Measurements from ENCODE around the gene NHS. TPM values are rescaled to one million over a fixed set of nuclear protein-coding genes. Genes with fewer than 3 reads are reported as not detected.

The NHS gene
- total RNA-seq, 1 donor from 2014 or later, result 6.6 TPM

DNA sequence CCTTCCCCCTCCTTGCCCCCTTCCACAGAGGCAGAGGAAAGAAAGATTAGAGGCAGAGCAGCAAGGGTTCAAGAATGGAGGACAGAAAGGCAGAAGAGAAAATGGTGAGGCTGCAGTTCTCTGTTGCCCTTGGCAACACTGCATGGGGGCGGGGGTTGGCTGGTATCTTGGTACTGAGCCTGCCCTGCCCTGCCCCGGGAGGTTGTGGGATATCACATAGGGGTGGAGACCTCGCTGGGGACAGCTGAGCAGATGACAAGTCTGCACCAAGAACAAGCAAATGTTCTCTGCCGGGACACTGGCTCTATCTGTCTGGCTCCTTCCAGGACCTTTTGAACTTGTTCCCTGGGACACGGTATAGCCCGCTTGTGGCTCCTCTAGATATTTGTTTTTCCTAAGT is 39.8 kb downstream of the NHS start:
- H3K4me3 ChIP-seq (ENCODE audit: insufficient read depth, low read depth, low read length), result peak overlapping the region; percentile 23

GRCh38 chrX:17415242-17415810 is 40.3 kb downstream of the NHS start:
- H3K9me3 Mint-ChIP-seq (ENCODE audit: unreplicated experiment), result no peaks in the 10 kb centered on the region
- Histone ChIP-seq H3K9me3 (ENCODE audit: insufficient read depth, low read depth, low read length) (no peaks in the 10 kb centered on the region), H3K4me3 (ENCODE audit: insufficient read depth, low read depth, low read length) (peak overlapping the region; percentile 23), H4K20me1 (ENCODE audit: insufficient read depth, low read length) (no peaks in the 10 kb centered on the region), H3K79me2 (ENCODE audit: insufficient read depth, low read length) (peaks cover 36% of the 10 kb centered on the region), H3K4me1 (ENCODE audit: insufficient read depth, low read length) (peaks cover 54% of the 10 kb centered on the region), H3K9ac (ENCODE audit: low read length) (peak overlapping the region; percentile 61), H3K36me3 (ENCODE audit: insufficient read depth, low read length) (no peaks in the 10 kb centered on the region), H3K4me2 (ENCODE audit: low read length) (peak overlapping the region; percentile 80), H3K27ac (ENCODE audit: low read depth, low read length) (peak overlapping the region; percentile 75), H3K27me3 (ENCODE audit: insufficient read depth, low read length) (no peaks in the 10 kb centered on the region), H2AFZ (ENCODE audit: low read depth, low read length) (no peak overlapping the region)
- peak overlapping the region; percentile 66 for H3K27ac Mint-ChIP-seq (ENCODE audit: unreplicated experiment)
- DNase-seq (ENCODE audit: low read depth) (peak; percentile 73), FAIRE-seq (peak; percentile 80)
- no peaks in the 10 kb centered on the region for H3K36me3 Mint-ChIP-seq (ENCODE audit: low read depth, unreplicated experiment)
- no peak overlapping the region for H3K4me3 Mint-ChIP-seq (ENCODE audit: unreplicated experiment)
- TF ChIP-seq EZH2 (IDR thresholded peaks at IDR 0.05; ENCODE audit: insufficient read depth, low read length) (no peak), CTCF (IDR thresholded peaks at IDR 0.05; ENCODE audit: insufficient read depth, low read depth, low read length) (no peak)
- H3K27me3 Mint-ChIP-seq (ENCODE audit: low read depth, unreplicated experiment), result no peaks in the 10 kb centered on the region
- H3K4me1 Mint-ChIP-seq (ENCODE audit: low read depth, unreplicated experiment), result peaks cover 45% of the 10 kb centered on the region

More for the DNA sequence above, 39.8 kb downstream of the NHS start:
- DNase-seq (ENCODE audit: low read depth) (no peak), FAIRE-seq (peak; percentile 74)
- Mint-ChIP-seq H3K36me3 (ENCODE audit: low read depth, unreplicated experiment) (no peaks in the 10 kb centered on the region), H3K9me3 (ENCODE audit: unreplicated experiment) (no peaks in the 10 kb centered on the region), H3K4me3 (ENCODE audit: unreplicated experiment) (peak overlapping the region; percentile 12), H3K27me3 (ENCODE audit: low read depth, unreplicated experiment) (no peaks in the 10 kb centered on the region), H3K27ac (ENCODE audit: unreplicated experiment) (peak overlapping the region; percentile 66), H3K4me1 (ENCODE audit: low read depth, unreplicated experiment) (peaks cover 45% of the 10 kb centered on the region)
- Histone ChIP-seq H3K27me3 (ENCODE audit: insufficient read depth, low read length) (no peaks in the 10 kb centered on the region), H2AFZ (ENCODE audit: low read depth, low read length) (no peak overlapping the region), H3K4me1 (ENCODE audit: insufficient read depth, low read length) (peaks cover 54% of the 10 kb centered on the region), H4K20me1 (ENCODE audit: insufficient read depth, low read length) (no peaks in the 10 kb centered on the region), H3K36me3 (ENCODE audit: insufficient read depth, low read length) (no peaks in the 10 kb centered on the region), H3K27ac (ENCODE audit: low read depth, low read length) (peak overlapping the region; percentile 75), H3K9ac (ENCODE audit: low read length) (peak overlapping the region; percentile 61), H3K4me2 (ENCODE audit: low read length) (peak overlapping the region; percentile 80), H3K9me3 (ENCODE audit: insufficient read depth, low read depth, low read length) (no peaks in the 10 kb centered on the region), H3K79me2 (ENCODE audit: insufficient read depth, low read length) (peaks cover 34% of the 10 kb centered on the region)
- TF ChIP-seq EZH2 (IDR thresholded peaks at IDR 0.05; ENCODE audit: insufficient read depth, low read length) (no peak), CTCF (IDR thresholded peaks at IDR 0.05; ENCODE audit: insufficient read depth, low read depth, low read length) (no peak)

DNA sequence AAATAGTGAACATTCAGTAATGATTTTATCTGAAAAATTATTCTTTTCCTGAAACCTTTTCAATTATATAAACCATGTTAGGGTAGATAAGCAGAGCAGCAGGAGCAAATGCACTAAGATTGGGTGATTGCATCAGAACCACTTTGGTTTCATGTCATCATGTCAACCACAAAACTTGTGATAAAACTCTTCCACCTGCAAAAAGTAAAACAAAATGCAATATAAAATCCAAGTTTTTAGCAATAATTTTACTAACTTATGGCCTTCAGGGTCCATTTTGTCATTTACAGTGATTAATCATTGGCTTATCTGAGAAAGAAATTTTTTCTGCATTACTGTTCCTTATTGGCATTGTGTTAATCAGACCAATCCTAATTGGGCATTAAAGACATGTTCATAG is 42.4 kb downstream of the NHS start:
- H3K4me3 Mint-ChIP-seq (ENCODE audit: unreplicated experiment), result no peak overlapping the region
- Histone ChIP-seq H3K4me1 (ENCODE audit: insufficient read depth, low read length) (peaks cover 47% of the 10 kb centered on the region), H3K79me2 (ENCODE audit: insufficient read depth, low read length) (peaks cover 32% of the 10 kb centered on the region), H3K4me3 (ENCODE audit: insufficient read depth, low read depth, low read length) (no peak overlapping the region), H3K27me3 (ENCODE audit: insufficient read depth, low read length) (no peaks in the 10 kb centered on the region), H4K20me1 (ENCODE audit: insufficient read depth, low read length) (no peaks in the 10 kb centered on the region), H3K9me3 (ENCODE audit: insufficient read depth, low read depth, low read length) (no peaks in the 10 kb centered on the region), H3K27ac (ENCODE audit: low read depth, low read length) (peak overlapping the region; percentile 75), H3K9ac (ENCODE audit: low read length) (no peak overlapping the region), H2AFZ (ENCODE audit: low read depth, low read length) (no peak overlapping the region), H3K4me2 (ENCODE audit: low read length) (no peak overlapping the region), H3K36me3 (ENCODE audit: insufficient read depth, low read length) (no peaks in the 10 kb centered on the region)
- peak; percentile 60 for DNase-seq (ENCODE audit: low read depth)
- TF ChIP-seq EZH2 (IDR thresholded peaks at IDR 0.05; ENCODE audit: insufficient read depth, low read length) (no peak), CTCF (IDR thresholded peaks at IDR 0.05; ENCODE audit: insufficient read depth, low read depth, low read length) (no peak)
- H3K27ac Mint-ChIP-seq (ENCODE audit: unreplicated experiment), result no peak overlapping the region
- H3K36me3 Mint-ChIP-seq (ENCODE audit: low read depth, unreplicated experiment), result no peaks in the 10 kb centered on the region
- no peaks in the 10 kb centered on the region for H3K9me3 Mint-ChIP-seq (ENCODE audit: unreplicated experiment)
- H3K27me3 Mint-ChIP-seq (ENCODE audit: low read depth, unreplicated experiment), result no peaks in the 10 kb centered on the region
- H3K4me1 Mint-ChIP-seq (ENCODE audit: low read depth, unreplicated experiment), result peaks cover 41% of the 10 kb centered on the region
- no peak for FAIRE-seq
